HG03571 (cell line): Measurements from ENCODE around the gene FGFR3.

Experiments used
- ATAC-seq: cut with Tn5 transposase; IDR thresholded peaks from one replicate; pipeline ENCODE4 v1.9.1; 2021; ENCODE audit not compliant: unreplicated experiment

FGFR3 gene

GRCh38 chr4:1756079-1756478 is 37.0 kb upstream of the FGFR3 start:
- ATAC-seq, result no peak

- ATAC-seq, result no peak
Observed at GRCh38 chr4:1756893-1757779, 36.0 kb upstream of the FGFR3 start.

- no peak for ATAC-seq
Observed at GRCh38 chr4:1757836-1758235, 35.3 kb upstream of the FGFR3 start.

GRCh38 chr4:1758306-1759121 is 34.6 kb upstream of the FGFR3 start:
- no peak for ATAC-seq

- no peak for ATAC-seq
Observed at GRCh38 chr4:1759170-1759817, 33.8 kb upstream of the FGFR3 start.

GRCh38 chr4:1759818-1760223 is 33.3 kb upstream of the FGFR3 start:
- no peak for ATAC-seq

- no peak for ATAC-seq
Observed at GRCh38 chr4:1760521-1761071, 32.5 kb upstream of the FGFR3 start.

GRCh38 chr4:1761130-1761689 is 31.9 kb upstream of the FGFR3 start:
- ATAC-seq, result no peak

GRCh38 chr4:1762264-1763010 is 30.7 kb upstream of the FGFR3 start:
- ATAC-seq, result no peak

- no peak for ATAC-seq
Observed at GRCh38 chr4:1763070-1763549, 30.0 kb upstream of the FGFR3 start.

- no peak for ATAC-seq
Observed at GRCh38 chr4:1763550-1764080, 29.5 kb upstream of the FGFR3 start.

- ATAC-seq, result no peak
Observed at GRCh38 chr4:1764670-1765069, 28.4 kb upstream of the FGFR3 start.

GRCh38 chr4:1765409-1766072 is 27.6 kb upstream of the FGFR3 start:
- no peak for ATAC-seq

- no peak for ATAC-seq
Observed at GRCh38 chr4:1766106-1767060, 26.7 kb upstream of the FGFR3 start.

- ATAC-seq, result no peak
Observed at GRCh38 chr4:1767061-1767769, 25.9 kb upstream of the FGFR3 start.

GRCh38 chr4:1767770-1768366 is 25.2 kb upstream of the FGFR3 start:
- ATAC-seq, result no peak

GRCh38 chr4:1768367-1769034 is 24.6 kb upstream of the FGFR3 start:
- ATAC-seq, result no peak
